OCI-LY3 (cell line): ENCODE data around the gene ZNF423.

ENCODE experiments used
- H2AFZ ChIP-seq: fragments of 200-600, 300-600 bp; shearing (Covaris generic); 2 replicates; pipeline ENCODE4 v1.6.0; 2014; ENCODE audit warnings: antibody characterized with exemption, low read depth, low read length
- H3K27ac ChIP-seq: fragments of 200-600, 300-600 bp; sonication (generic); 2 replicates; pipeline ENCODE4 v1.5.1; 2014; ENCODE audit warnings: mild to moderate bottlenecking, low read length, moderate library complexity, mixed read lengths
- H3K27me3 ChIP-seq: fragments of 200-600, 300-600 bp; sonication (generic); 2 replicates; pipeline ENCODE4 v1.6.1; 2014; ENCODE audit warnings: low read depth, low read length, mixed read lengths
- H3K36me3 ChIP-seq: fragments of 200-600, 300-600 bp; sonication (generic); replicated peaks from 2 replicates; pipeline ENCODE3; 2014; ENCODE audit warnings: low read depth, low read length, mixed read lengths
- H3K4me1 ChIP-seq: fragments of 300-600, 200-600 bp; sonication (generic); 2 replicates; pipeline ENCODE4 v1.6.1; 2014; ENCODE audit warnings: low read length, mixed read lengths
- H3K4me2 ChIP-seq: fragments of 200-600, 300-600 bp; sonication (generic); 2 replicates; pipeline ENCODE4 v1.6.1; 2014; ENCODE audit warnings: low read length, mixed read lengths
- H3K4me3 ChIP-seq: fragments of 300-600, 200-600 bp; sonication (generic); 2 replicates; pipeline ENCODE4 v1.5.1; 2014; ENCODE audit warnings: antibody characterized with exemption, mild to moderate bottlenecking, low read length, moderate library complexity
- H3K79me2 ChIP-seq: fragments of 300-600, 200-600 bp; shearing (Covaris generic); 2 replicates; pipeline ENCODE4 v1.6.1; 2014; ENCODE audit warnings: mild to moderate bottlenecking, low read length, mixed read lengths
- H3K9ac ChIP-seq: fragments of 300-600, 200-600 bp; shearing (Covaris generic); 2 replicates; pipeline ENCODE4 v1.6.0; 2014; ENCODE audit warnings: mild to moderate bottlenecking, low read length, moderate library complexity
- H3K9me3 ChIP-seq: fragments of 200-600, 300-600 bp; shearing (Covaris generic); 2 replicates; pipeline ENCODE4 v1.6.1; 2014; ENCODE audit warnings: low read length, mixed read lengths; ENCODE audit not compliant: insufficient read depth
- H4K20me1 ChIP-seq: fragments of 200-600, 300-600 bp; sonication (generic); 2 replicates; pipeline ENCODE4 v1.6.1; 2016; ENCODE audit warnings: low read length, mixed read lengths; ENCODE audit not compliant: insufficient read depth
- CTCF ChIP-seq: fragments of 200-600, 300-600 bp; sonication (generic); IDR thresholded peaks from 2 replicates; pipeline ENCODE4 v1.5.1; 2014; ENCODE audit warnings: antibody characterized with exemption, low read length, low read depth
- EZH2phosphoT487 ChIP-seq: fragments of 200-600 bp; shearing (Covaris generic); IDR thresholded peaks from 2 replicates; pipeline ENCODE4 v1.6.1; 2018; ENCODE audit warnings: antibody characterized with exemption, mixed run types, low read depth

The ZNF423 gene

GRCh38 chr16:49562228-49562627, 293.7 kb downstream of the ZNF423 start:
- Histone ChIP-seq H3K4me2 (no peak overlapping the region), H2AFZ (no peak overlapping the region), H3K27me3 (0 out of 2 replicates have a peak, but pooled peaks cover 14% of the 10 kb centered on the region), H3K27ac (no peak overlapping the region), H3K9ac (no peak overlapping the region), H3K4me1 (no peaks in the 10 kb centered on the region), H3K79me2 (no peaks in the 10 kb centered on the region), H4K20me1 (no peaks in the 10 kb centered on the region), H3K36me3 (no peaks in the 10 kb centered on the region), H3K9me3 (no peaks in the 10 kb centered on the region), H3K4me3 (no peak overlapping the region)
- TF ChIP-seq CTCF (no peak), EZH2phosphoT487 (no peak)

GRCh38 chr16:49560004-49560830, 295.7 kb downstream of the ZNF423 start:
- Histone ChIP-seq H2AFZ (no peak overlapping the region), H3K4me1 (no peaks in the 10 kb centered on the region), H3K36me3 (no peaks in the 10 kb centered on the region), H3K4me3 (no peak overlapping the region), H3K4me2 (no peak overlapping the region), H3K27ac (no peak overlapping the region), H4K20me1 (no peaks in the 10 kb centered on the region), H3K9me3 (no peaks in the 10 kb centered on the region), H3K79me2 (no peaks in the 10 kb centered on the region), H3K27me3 (peaks cover 27% of the 10 kb centered on the region), H3K9ac (no peak overlapping the region)
- TF ChIP-seq CTCF (no peak), EZH2phosphoT487 (no peak)

- Histone ChIP-seq H3K36me3 (no peaks in the 10 kb centered on the region), H3K27ac (no peak overlapping the region)
- TF ChIP-seq EZH2phosphoT487, result no peak
Observed at GRCh38 chr16:49559242-49559641, 296.7 kb downstream of the ZNF423 start.

GRCh38 chr16:49558451-49558850, 297.5 kb downstream of the ZNF423 start:
- Histone ChIP-seq H3K4me2 (no peak overlapping the region), H3K4me1 (no peaks in the 10 kb centered on the region), H4K20me1 (no peaks in the 10 kb centered on the region), H3K9ac (no peak overlapping the region), H2AFZ (no peak overlapping the region), H3K27ac (no peak overlapping the region), H3K36me3 (no peaks in the 10 kb centered on the region), H3K27me3 (peaks cover 31% of the 10 kb centered on the region), H3K9me3 (no peaks in the 10 kb centered on the region), H3K4me3 (no peak overlapping the region), H3K79me2 (no peaks in the 10 kb centered on the region)
- no peak for TF ChIP-seq CTCF
- no peak for TF ChIP-seq EZH2phosphoT487

More at GRCh38 chr16:49559242-49559641, 296.7 kb downstream of the ZNF423 start:
- Histone ChIP-seq H3K9me3 (no peaks in the 10 kb centered on the region), H3K27me3 (peaks cover 31% of the 10 kb centered on the region), H3K79me2 (no peaks in the 10 kb centered on the region), H2AFZ (no peak overlapping the region), H3K4me2 (no peak overlapping the region), H4K20me1 (no peaks in the 10 kb centered on the region), H3K4me3 (no peak overlapping the region), H3K9ac (no peak overlapping the region), H3K4me1 (no peaks in the 10 kb centered on the region)
